ENCODE data around the gene PSENEN.
A peak's percentile ranks its signal among the peaks of the same experiment; 100 is the strongest.
"Not testable (repeated sequence)": the region's sequence is repeated elsewhere in the genome, so short reads cannot be mapped to it uniquely, and the experiment has no call there.

The PSENEN gene

DNA sequence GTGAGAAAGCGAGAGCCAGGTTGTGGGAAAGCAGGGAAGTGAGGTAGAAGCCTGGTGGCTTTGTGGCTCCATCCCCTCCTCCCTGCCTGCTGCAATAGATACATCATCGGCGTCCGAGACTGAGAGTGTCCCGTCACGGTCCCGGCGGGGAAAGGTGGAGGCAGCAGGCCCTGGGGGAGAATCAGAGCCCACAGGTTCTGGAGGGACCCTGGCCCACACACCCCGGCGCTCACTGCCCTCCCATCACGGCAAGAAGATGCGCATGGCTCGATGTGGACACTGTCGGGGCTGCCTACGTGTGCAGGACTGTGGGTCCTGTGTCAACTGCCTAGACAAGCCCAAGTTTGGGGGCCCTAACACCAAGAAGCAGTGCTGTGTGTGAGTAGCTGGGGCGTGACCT is 22.6 kb upstream of the PSENEN start:
- H3K36me3 Mint-ChIP-seq (ENCODE audit: insufficient read depth) = peaks cover 48% of the 10 kb centered on the region
- H3K9me3 Mint-ChIP-seq = no peaks in the 10 kb centered on the region
- H3K4me3 Mint-ChIP-seq = no peak overlapping the region
- H3K27me3 Mint-ChIP-seq = no peaks in the 10 kb centered on the region
- ATAC-seq (replicated peaks; ENCODE audit: extremely low read depth, poor library complexity, severe bottlenecking) = no peak
- H3K27ac Mint-ChIP-seq (ENCODE audit: low read depth) = no peak overlapping the region
- no peak for DNase-seq (ENCODE audit: low spot score in 2 of 2)
- peaks cover 18% of the 10 kb centered on the region for H3K4me1 Mint-ChIP-seq

DNA sequence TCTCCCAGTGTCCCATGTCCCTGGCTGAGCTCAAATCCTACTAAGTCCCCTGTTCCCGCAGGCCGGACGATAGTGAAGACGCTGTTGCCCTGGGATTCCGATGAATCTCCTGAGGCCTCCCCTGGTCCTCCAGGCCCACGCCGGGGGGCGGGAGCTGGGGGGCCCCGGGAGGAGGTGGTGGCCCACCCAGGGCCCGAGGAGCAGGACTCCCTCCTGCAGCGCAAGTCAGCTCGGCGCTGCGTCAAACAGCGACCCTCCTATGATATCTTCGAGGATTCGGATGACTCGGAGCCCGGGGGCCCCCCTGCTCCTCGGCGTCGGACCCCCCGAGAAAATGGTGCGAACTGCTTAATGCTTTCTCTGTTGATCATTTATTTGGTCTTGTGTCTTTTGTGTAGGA is 21.8 kb upstream of the PSENEN start:
- H3K27ac Mint-ChIP-seq (ENCODE audit: low read depth) = no peak overlapping the region
- no peak for ATAC-seq (replicated peaks; ENCODE audit: extremely low read depth, poor library complexity, severe bottlenecking)
- no peaks in the 10 kb centered on the region for H3K27me3 Mint-ChIP-seq
- H3K36me3 Mint-ChIP-seq (ENCODE audit: insufficient read depth) = peaks cover 52% of the 10 kb centered on the region
- no peaks in the 10 kb centered on the region for H3K9me3 Mint-ChIP-seq
- DNase-seq (ENCODE audit: low spot score in 2 of 2) = no peak
- H3K4me3 Mint-ChIP-seq = no peak overlapping the region
- peaks cover 16% of the 10 kb centered on the region for H3K4me1 Mint-ChIP-seq

DNA sequence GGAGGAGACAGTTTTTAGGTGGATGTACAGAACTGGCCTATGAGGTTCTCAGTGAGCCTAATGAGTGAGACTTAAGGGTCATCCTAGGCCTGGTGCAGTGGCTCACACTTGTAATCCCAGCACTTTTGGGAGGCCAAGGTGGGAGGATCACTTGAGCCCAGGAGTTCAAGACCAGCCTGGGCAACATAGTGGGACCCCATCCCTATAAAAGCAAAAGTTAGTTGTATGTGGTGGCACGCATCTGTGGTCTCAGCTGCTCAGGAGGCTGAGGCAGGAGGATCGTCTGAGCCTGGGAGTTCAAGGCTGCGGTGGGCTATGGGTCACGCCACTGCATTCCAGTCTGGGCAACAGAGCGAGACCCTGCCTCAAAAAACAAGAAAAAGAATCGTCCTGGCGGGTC is 21.3 kb upstream of the PSENEN start:
- Mint-ChIP-seq H3K36me3 (ENCODE audit: insufficient read depth) (peaks cover 52% of the 10 kb centered on the region), H3K4me1 (peaks cover 12% of the 10 kb centered on the region)
- ATAC-seq (replicated peaks; ENCODE audit: extremely low read depth, poor library complexity, severe bottlenecking); H3K27ac Mint-ChIP-seq (ENCODE audit: low read depth); DNase-seq (ENCODE audit: low spot score in 2 of 2); H3K4me3 Mint-ChIP-seq; H3K9me3 Mint-ChIP-seq; H3K27me3 Mint-ChIP-seq: not testable (repeated sequence)

DNA sequence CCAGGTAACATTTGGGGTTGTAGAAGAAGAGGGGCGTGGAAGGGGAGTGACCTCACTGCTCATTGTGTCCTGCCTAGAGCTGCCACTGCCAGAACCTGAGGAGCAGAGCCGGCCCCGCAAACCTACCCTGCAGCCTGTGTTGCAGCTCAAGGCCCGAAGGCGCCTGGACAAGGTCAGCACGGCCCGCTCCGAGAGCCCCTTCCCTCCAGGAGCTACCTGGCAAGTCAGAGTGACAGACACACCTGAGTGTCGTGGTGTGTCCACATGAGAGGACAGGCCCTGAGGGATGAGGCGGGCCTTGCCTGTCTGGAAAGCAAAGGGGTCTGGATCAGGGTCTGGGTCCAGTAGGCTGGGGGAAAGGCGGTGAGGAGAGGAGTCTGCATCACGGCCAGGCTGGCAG is 20.9 kb upstream of the PSENEN start:
- Mint-ChIP-seq H3K27ac (ENCODE audit: low read depth) (no peak overlapping the region), H3K27me3 (no peaks in the 10 kb centered on the region), H3K9me3 (no peaks in the 10 kb centered on the region), H3K4me3 (no peak overlapping the region), H3K4me1 (peaks cover 7% of the 10 kb centered on the region), H3K36me3 (ENCODE audit: insufficient read depth) (peaks cover 52% of the 10 kb centered on the region)
- no peak for ATAC-seq (replicated peaks; ENCODE audit: extremely low read depth, poor library complexity, severe bottlenecking)
- no peak for DNase-seq (ENCODE audit: low spot score in 2 of 2)

DNA sequence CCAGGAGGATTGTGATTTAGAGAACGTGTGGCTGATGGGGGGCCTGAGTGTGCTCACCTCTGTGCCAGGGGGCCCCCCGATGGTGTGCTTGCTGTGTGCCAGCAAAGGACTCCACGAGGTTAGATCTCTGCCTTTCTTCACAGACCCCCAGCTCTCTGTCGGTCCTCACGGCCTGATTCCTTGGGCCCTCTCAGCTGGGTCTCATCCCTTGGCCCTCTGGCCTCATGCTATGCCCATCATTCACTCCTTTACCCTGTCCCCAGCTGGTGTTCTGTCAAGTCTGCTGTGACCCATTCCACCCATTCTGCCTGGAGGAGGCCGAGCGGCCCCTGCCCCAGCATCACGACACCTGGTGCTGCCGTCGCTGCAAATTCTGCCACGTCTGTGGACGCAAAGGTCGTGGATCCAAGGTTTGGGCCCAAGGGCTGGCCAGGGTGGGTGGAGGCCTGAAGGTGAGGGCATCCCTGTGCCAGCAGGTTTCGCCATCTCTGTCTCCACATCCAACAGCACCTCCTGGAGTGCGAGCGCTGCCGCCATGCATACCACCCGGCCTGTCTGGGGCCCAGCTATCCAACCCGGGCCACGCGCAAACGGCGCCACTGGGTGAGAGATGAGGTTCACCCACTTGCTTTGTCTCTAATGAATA is 20.1 kb upstream of the PSENEN start:
- ATAC-seq (replicated peaks; ENCODE audit: extremely low read depth, poor library complexity, severe bottlenecking) = no peak
- Mint-ChIP-seq H3K27ac (ENCODE audit: low read depth) (no peak overlapping the region), H3K4me1 (peaks cover 7% of the 10 kb centered on the region), H3K9me3 (no peaks in the 10 kb centered on the region), H3K4me3 (no peak overlapping the region), H3K36me3 (ENCODE audit: insufficient read depth) (peaks cover 55% of the 10 kb centered on the region), H3K27me3 (no peaks in the 10 kb centered on the region)
- no peak for DNase-seq (ENCODE audit: low spot score in 2 of 2)

DNA sequence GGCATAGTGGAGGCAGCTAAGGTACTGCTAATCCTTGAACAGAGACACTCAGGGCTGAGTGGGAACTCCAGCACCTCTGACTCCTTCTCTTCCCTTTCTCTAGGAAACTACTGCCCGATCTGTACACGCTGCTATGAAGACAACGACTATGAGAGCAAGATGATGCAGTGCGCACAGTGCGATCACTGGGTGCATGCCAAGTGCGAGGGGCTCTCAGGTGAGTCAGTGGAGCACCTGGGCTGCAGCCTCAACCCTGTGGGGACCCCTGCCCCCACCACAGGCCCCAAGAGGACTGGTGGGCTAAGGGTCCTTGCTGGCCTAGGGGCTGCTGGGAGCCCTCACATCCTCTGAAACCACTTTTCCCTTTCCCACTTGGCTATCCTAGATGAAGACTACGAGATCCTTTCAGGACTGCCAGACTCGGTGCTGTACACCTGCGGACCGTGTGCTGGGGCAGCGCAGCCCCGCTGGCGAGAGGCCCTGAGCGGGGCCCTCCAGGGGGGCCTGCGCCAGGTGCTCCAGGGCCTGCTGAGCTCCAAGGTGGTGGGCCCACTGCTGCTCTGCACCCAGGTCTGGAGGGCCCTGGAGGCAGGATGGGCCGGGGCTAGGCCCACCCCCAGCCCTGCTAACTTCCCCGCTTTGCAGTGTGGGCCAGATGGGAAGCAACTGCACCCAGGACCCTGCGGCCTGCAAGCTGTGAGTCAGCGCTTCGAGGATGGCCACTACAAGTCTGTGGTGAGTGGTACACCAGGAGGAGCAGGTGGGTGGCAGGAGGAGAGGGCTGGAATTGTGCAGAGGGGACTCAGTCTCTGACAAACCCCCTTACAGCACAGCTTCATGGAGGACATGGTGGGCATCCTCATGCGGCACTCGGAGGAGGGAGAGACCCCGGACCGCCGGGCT is 18.1 kb upstream of the PSENEN start:
- DNase-seq (ENCODE audit: low spot score in 2 of 2) = no peak
- Mint-ChIP-seq H3K36me3 (ENCODE audit: insufficient read depth) (peaks cover 56% of the 10 kb centered on the region), H3K9me3 (no peaks in the 10 kb centered on the region), H3K27ac (ENCODE audit: low read depth) (peak overlapping the region; percentile 73), H3K27me3 (no peaks in the 10 kb centered on the region), H3K4me3 (no peak overlapping the region), H3K4me1 (peaks cover 14% of the 10 kb centered on the region)
- ATAC-seq (replicated peaks; ENCODE audit: extremely low read depth, poor library complexity, severe bottlenecking) = no peak

DNA sequence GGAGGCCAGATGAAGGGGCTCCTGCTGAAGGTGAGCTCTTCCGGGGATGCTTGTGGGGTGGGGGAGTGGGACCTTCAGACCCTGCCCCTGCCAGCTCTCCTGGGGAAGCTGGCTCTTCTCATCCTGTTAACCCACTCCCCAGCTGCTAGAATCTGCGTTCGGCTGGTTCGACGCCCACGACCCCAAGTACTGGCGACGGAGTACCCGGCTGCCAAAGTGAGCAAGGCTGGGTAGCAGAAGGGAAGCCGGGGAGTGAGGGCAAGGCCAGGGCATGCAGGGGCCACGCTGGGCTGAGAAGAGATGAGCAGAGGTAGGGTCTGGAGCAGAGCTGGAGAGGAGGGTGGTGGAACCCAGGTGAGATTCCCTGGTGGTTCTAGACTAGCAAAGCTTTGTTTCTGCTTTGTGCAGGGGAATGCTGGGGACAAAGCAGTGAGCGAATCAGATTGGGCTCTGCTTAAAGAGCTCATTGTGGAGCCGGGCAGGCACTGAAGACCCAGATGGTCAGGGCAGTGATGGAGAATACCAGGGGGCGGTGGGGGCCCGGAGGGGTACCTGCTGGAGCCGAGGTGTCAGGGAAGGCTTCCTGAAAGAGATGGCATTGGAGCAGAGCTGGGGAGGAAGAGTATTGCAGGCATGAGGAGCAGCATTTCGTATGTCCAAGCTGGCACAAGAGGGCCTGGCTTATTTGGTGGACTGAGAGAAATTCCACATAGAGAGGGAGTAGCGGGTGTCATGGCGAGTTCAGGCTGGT is 17.3 kb upstream of the PSENEN start:
- no peak for ATAC-seq (replicated peaks; ENCODE audit: extremely low read depth, poor library complexity, severe bottlenecking)
- peak overlapping the region; percentile 73 for H3K27ac Mint-ChIP-seq (ENCODE audit: low read depth)
- no peak overlapping the region for H3K4me3 Mint-ChIP-seq

DNA sequence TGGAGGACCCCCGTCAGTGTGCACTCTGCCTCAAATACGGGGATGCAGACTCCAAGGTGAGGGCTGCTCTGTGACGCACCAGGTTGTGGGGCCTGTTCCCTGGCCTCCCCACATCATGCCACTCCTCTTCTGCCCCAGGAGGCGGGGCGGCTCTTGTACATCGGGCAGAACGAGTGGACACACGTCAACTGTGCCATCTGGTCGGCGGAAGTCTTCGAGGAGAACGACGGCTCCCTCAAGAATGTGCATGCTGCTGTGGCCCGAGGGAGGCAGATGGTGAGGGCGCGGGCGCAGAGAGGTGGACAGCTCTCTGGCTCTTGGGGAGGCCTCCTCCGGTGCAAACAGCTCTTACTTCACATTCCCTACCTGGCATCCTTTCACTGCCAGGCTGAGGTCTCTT is 16.4 kb upstream of the PSENEN start:
- H3K4me1 Mint-ChIP-seq = peaks cover 17% of the 10 kb centered on the region
- peaks cover 50% of the 10 kb centered on the region for H3K36me3 Mint-ChIP-seq (ENCODE audit: insufficient read depth)
- DNase-seq (ENCODE audit: low spot score in 2 of 2) (no peak), ATAC-seq (replicated peaks; ENCODE audit: extremely low read depth, poor library complexity, severe bottlenecking) (no peak)
- H3K4me3 Mint-ChIP-seq = no peak overlapping the region
- H3K27me3 Mint-ChIP-seq = no peaks in the 10 kb centered on the region
- no peaks in the 10 kb centered on the region for H3K9me3 Mint-ChIP-seq
- H3K27ac Mint-ChIP-seq (ENCODE audit: low read depth) = peak overlapping the region; percentile 73

More for the DNA sequence above, 17.3 kb upstream of the PSENEN start:
- Mint-ChIP-seq H3K9me3 (no peaks in the 10 kb centered on the region), H3K27me3 (no peaks in the 10 kb centered on the region), H3K4me1 (peaks cover 14% of the 10 kb centered on the region), H3K36me3 (ENCODE audit: insufficient read depth) (peaks cover 51% of the 10 kb centered on the region)
- DNase-seq (ENCODE audit: low spot score in 2 of 2) = no peak

DNA sequence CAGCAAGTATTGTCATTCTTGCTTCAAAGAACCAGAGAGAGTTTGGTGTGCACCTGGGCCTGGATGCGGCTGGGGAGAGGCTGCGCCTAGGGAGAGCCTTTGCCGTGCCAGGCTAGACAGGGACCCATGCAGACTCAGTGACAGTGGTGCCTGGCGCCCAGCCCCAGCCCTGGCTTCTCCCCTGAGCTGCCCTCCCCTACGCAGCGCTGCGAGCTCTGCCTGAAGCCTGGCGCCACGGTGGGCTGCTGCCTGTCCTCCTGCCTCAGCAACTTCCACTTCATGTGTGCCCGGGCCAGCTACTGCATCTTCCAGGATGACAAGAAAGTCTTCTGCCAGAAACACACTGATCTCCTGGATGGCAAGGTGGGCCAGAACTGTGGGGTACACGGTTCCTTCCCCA is 15.7 kb upstream of the PSENEN start:
- DNase-seq (ENCODE audit: low spot score in 2 of 2) (no peak), ATAC-seq (replicated peaks; ENCODE audit: extremely low read depth, poor library complexity, severe bottlenecking) (no peak)
- H3K9me3 Mint-ChIP-seq = no peaks in the 10 kb centered on the region
- H3K4me1 Mint-ChIP-seq = peaks cover 25% of the 10 kb centered on the region
- no peak overlapping the region for H3K27ac Mint-ChIP-seq (ENCODE audit: low read depth)
- no peaks in the 10 kb centered on the region for H3K27me3 Mint-ChIP-seq
- H3K36me3 Mint-ChIP-seq (ENCODE audit: insufficient read depth) = peaks cover 46% of the 10 kb centered on the region
- H3K4me3 Mint-ChIP-seq = no peak overlapping the region

DNA sequence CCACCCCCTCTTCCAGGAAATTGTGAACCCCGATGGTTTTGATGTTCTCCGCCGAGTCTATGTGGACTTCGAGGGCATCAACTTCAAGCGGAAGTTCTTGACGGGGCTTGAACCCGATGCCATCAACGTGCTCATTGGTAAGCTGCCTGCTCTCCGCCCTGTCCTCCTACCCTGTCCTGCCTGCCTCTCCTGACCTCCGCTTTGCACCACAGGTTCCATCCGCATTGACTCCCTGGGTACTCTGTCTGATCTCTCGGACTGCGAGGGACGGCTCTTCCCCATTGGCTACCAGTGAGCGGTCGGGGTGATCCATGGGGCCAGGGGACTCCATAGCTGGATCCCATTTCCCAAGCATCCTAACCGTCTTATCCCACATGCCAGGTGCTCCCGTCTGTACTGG is 15.1 kb upstream of the PSENEN start:
- H3K4me1 Mint-ChIP-seq = peaks cover 26% of the 10 kb centered on the region
- DNase-seq (ENCODE audit: low spot score in 2 of 2) (no peak), ATAC-seq (replicated peaks; ENCODE audit: extremely low read depth, poor library complexity, severe bottlenecking) (no peak)
- H3K27ac Mint-ChIP-seq (ENCODE audit: low read depth) = no peak overlapping the region
- H3K36me3 Mint-ChIP-seq (ENCODE audit: insufficient read depth) = peaks cover 44% of the 10 kb centered on the region
- H3K27me3 Mint-ChIP-seq = no peaks in the 10 kb centered on the region
- no peak overlapping the region for H3K4me3 Mint-ChIP-seq
- no peaks in the 10 kb centered on the region for H3K9me3 Mint-ChIP-seq

DNA sequence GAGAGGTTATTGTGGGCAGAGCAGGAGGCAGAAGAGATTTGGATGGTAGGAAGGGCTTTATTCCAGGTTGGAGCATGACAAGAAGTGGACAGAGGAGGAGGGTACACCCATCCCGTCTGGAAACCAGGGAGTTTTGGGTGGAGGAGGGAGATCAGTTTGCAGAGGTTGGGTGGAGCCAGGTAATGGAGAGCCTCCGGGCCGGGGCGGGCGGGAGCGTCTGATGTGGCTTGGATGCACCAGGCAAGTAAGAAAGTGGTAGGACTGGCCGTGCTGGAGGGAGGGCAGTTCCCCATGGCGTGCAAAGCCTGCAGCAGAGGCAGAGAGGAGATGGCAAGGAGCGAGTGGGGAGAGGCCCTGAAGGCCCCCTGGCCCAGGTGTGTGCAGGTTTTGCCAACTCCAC is 14.1 kb upstream of the PSENEN start:
- H3K4me1 Mint-ChIP-seq = peaks cover 26% of the 10 kb centered on the region
- H3K27me3 Mint-ChIP-seq = no peaks in the 10 kb centered on the region
- no peak overlapping the region for H3K4me3 Mint-ChIP-seq
- no peak overlapping the region for H3K27ac Mint-ChIP-seq (ENCODE audit: low read depth)
- DNase-seq (ENCODE audit: low spot score in 2 of 2) (no peak), ATAC-seq (replicated peaks; ENCODE audit: extremely low read depth, poor library complexity, severe bottlenecking) (no peak)
- peaks cover 34% of the 10 kb centered on the region for H3K36me3 Mint-ChIP-seq (ENCODE audit: insufficient read depth)
- no peaks in the 10 kb centered on the region for H3K9me3 Mint-ChIP-seq

DNA sequence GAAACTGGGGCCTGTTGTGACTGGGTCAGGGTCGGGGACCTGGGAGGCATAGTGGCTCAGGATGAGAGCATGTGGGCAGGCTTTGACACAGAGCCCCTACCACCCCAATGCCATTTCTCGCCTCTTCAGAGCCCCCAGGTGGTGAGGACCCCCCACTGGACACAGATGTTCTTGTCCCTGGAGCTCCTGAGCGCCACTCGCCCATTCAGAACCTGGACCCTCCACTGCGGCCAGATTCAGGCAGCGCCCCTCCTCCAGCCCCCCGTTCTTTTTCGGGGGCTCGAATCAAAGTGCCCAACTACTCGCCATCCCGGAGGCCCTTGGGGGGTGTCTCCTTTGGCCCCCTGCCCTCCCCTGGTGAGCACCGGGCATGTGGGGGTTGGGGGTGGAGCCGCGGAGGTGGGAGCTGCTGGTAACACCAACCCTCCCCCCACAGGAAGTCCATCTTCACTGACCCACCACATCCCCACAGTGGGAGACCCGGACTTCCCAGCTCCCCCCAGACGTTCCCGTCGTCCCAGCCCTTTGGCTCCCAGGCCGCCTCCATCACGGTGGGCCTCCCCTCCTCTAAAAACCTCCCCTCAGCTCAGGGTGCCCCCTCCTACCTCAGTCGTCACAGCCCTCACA is 13.6 kb upstream of the PSENEN start:
- peaks cover 26% of the 10 kb centered on the region for H3K4me1 Mint-ChIP-seq
- H3K36me3 Mint-ChIP-seq (ENCODE audit: insufficient read depth) = peaks cover 31% of the 10 kb centered on the region
- no peak overlapping the region for H3K4me3 Mint-ChIP-seq

More for the DNA sequence above, 13.6 kb upstream of the PSENEN start:
- Mint-ChIP-seq H3K27ac (ENCODE audit: low read depth) (no peak overlapping the region), H3K27me3 (no peaks in the 10 kb centered on the region), H3K9me3 (no peaks in the 10 kb centered on the region)
- ATAC-seq (replicated peaks; ENCODE audit: extremely low read depth, poor library complexity, severe bottlenecking) (no peak), DNase-seq (ENCODE audit: low spot score in 2 of 2) (no peak)

All from central memory CD8-positive, alpha-beta T cell (primary cell).